HG02798 (cell line): ENCODE data around the gene TGM5.
"Not testable (repeated sequence)": the region's sequence is repeated elsewhere in the genome, so short reads cannot be mapped to it uniquely, and the experiment has no call there.

ENCODE experiments used
- ATAC-seq: cut with Tn5 transposase; IDR thresholded peaks from one replicate; pipeline ENCODE4 v1.9.1; 2021; ENCODE audit warnings: mild to moderate bottlenecking; ENCODE audit not compliant: unreplicated experiment, poor library complexity

TGM5 gene

GRCh38 chr15:43266834-43267233 is at the start of gene TGM5:
TSS of gene TGM5 (minus strand) at chr15:43266928. CDS start at chr15:43266849, 79 bp downstream.
- ATAC-seq, result no peak

- ATAC-seq, result no peak
These were observed 47.4 kb upstream of the TGM5 start for GRCh38 chr15:43314171-43314570.

- ATAC-seq, result no peak
These were observed 45.6 kb upstream of the TGM5 start for GRCh38 chr15:43312378-43312777.

GRCh38 chr15:43302205-43302817 is 35.6 kb upstream of the TGM5 start, which contains the start of gene TGM7:
TSS of gene TGM7 (minus strand) at chr15:43302255.
- ATAC-seq, result no peak

GRCh38 chr15:43299884-43300283 is 33.2 kb upstream of the TGM5 start:
- no peak for ATAC-seq

GRCh38 chr15:43299411-43299810 is 32.7 kb upstream of the TGM5 start:
- no peak for ATAC-seq

- ATAC-seq, result no peak
These were observed 27.5 kb upstream of the TGM5 start for GRCh38 chr15:43294091-43294706.

GRCh38 chr15:43293432-43293831 is 26.7 kb upstream of the TGM5 start:
- no peak for ATAC-seq

- ATAC-seq, result no peak
These were observed 25.8 kb upstream of the TGM5 start for GRCh38 chr15:43292375-43293078.

GRCh38 chr15:43289656-43290055 is 22.9 kb upstream of the TGM5 start:
- not testable (repeated sequence) for ATAC-seq

GRCh38 chr15:43287254-43287653 is 20.5 kb upstream of the TGM5 start:
- ATAC-seq, result no peak

- ATAC-seq, result no peak
These were observed 19.3 kb upstream of the TGM5 start for GRCh38 chr15:43286074-43286473.

GRCh38 chr15:43285609-43286037 is 18.9 kb upstream of the TGM5 start:
- no peak for ATAC-seq

GRCh38 chr15:43283526-43283925 is 16.8 kb upstream of the TGM5 start:
- ATAC-seq, result no peak

- ATAC-seq, result no peak
These were observed 15.3 kb upstream of the TGM5 start for GRCh38 chr15:43281926-43282602.

- no peak for ATAC-seq
These were observed 14.3 kb upstream of the TGM5 start for GRCh38 chr15:43280996-43281395.

GRCh38 chr15:43279496-43279895 is 12.8 kb upstream of the TGM5 start:
- no peak for ATAC-seq

- no peak for ATAC-seq
These were observed 12.1 kb upstream of the TGM5 start for GRCh38 chr15:43278869-43279268.

GRCh38 chr15:43277901-43278300 is 11.2 kb upstream of the TGM5 start:
- no peak for ATAC-seq

- no peak for ATAC-seq
These were observed 10.6 kb upstream of the TGM5 start for GRCh38 chr15:43277231-43277823.
